Liver (tissue), 9 donors: ENCODE measurements around the gene SNN. TPM values are rescaled to one million over a fixed set of nuclear protein-coding genes. Genes with fewer than 3 reads are reported as not detected.

Source experiments
- DNase-seq: peaks from one replicate; pipeline ENCODE4 v3.0.0-alpha.2; 2017; ENCODE audit warnings: low spot score
- H3K27ac ChIP-seq, 2 donors: one replicate each; pipeline ENCODE4 v1.7.0; 2013; ENCODE audit warnings: inconsistent platforms in 2 of 2, low read length in 2 of 2, control low read depth in 1 of 2, low read depth in 1 of 2, mild to moderate bottlenecking in 1 of 2
- H3K27me3 ChIP-seq, 4 donors: one replicate each; pipeline versions ENCODE4 v1.6.1 to v1.7.0; 2013; ENCODE audit warnings: low read length in 3 of 4, inconsistent platforms in 1 of 4, mild to moderate bottlenecking in 1 of 4, moderate library complexity in 1 of 4; ENCODE audit not compliant: control insufficient read depth in 4 of 4, insufficient read depth in 4 of 4
- H3K36me3 ChIP-seq, 4 donors: one replicate each; pipeline versions ENCODE4 v1.6.1 to v1.7.0; 2013; ENCODE audit warnings: low read length in 3 of 4, mild to moderate bottlenecking in 3 of 4, low read depth in 1 of 4, moderate library complexity in 1 of 4; ENCODE audit not compliant: control insufficient read depth in 4 of 4, insufficient read depth in 3 of 4
- H3K4me1 ChIP-seq, 4 donors: one replicate each; pipeline versions ENCODE4 v1.6.1 to v1.7.0; 2013; ENCODE audit warnings: low read length in 3 of 4, mild to moderate bottlenecking in 3 of 4, moderate library complexity in 1 of 4; ENCODE audit not compliant: control insufficient read depth in 4 of 4, insufficient read depth in 4 of 4
- H3K4me3 ChIP-seq, 3 donors: one replicate each; pipeline versions ENCODE4 v1.6.1 to v1.7.0; 2013; ENCODE audit warnings: low read length in 3 of 3, control low read depth in 1 of 3, low read depth in 1 of 3, mild to moderate bottlenecking in 1 of 3
- H3K9ac ChIP-seq, 2 donors: one replicate each; pipeline ENCODE4 v1.7.0; 2013; ENCODE audit warnings: low read length in 2 of 2, mild to moderate bottlenecking in 2 of 2, moderate library complexity in 2 of 2, control low read depth in 1 of 2, low read depth in 1 of 2
- H3K9me3 ChIP-seq, 4 donors: one replicate each; pipeline versions ENCODE4 v1.6.1 to v1.7.0; 2013; ENCODE audit warnings: low read length in 3 of 4; ENCODE audit not compliant: control insufficient read depth in 4 of 4
- GABPA ChIP-seq, 2 donors: IDR thresholded peaks in 1 of 2; conservative IDR thresholded peaks in 1 of 2; 2 replicates each; pipeline ENCODE4 v1.6.1; 2016; ENCODE audit warnings: antibody characterized with exemption in 2 of 2, mild to moderate bottlenecking in 1 of 2, moderate library complexity in 1 of 2
- HNF4A ChIP-seq, 2 donors: conservative IDR thresholded peaks; 2 replicates each; pipeline ENCODE4 v1.6.1; 2016; ENCODE audit warnings: antibody characterized with exemption in 2 of 2, mild to moderate bottlenecking in 2 of 2
- JUND ChIP-seq, 2 donors: IDR thresholded peaks; 2 replicates each; pipeline ENCODE4 v1.6.1; 2016; ENCODE audit warnings: antibody characterized with exemption in 2 of 2
- WGBS: extraction: QIAGEN DNeasy Blood & Tissue Kit; methylation state at CpG from one replicate; pipeline ENCODE4 v1.1.7; 2013; 5-methylcytosine and 5-hydroxymethylcytosine counted together
- polyA plus RNA-seq, 2 donors: library from polyadenylated mRNA; stranded (reverse) in 1 of 2; unstranded in 1 of 2; fragments of 200-250 nt in 1 of 2; fragments of >200 nt in 1 of 2; fragmentation: Nextera tagmentation in 1 of 2; extraction: Ambion mirVana in 1 of 2; gene quantifications; one replicate each; pipeline versions ENCODE4 v1.2.1 to v1.2.3, GENCODE V29; 2013 to 2015
- total RNA-seq, 2 donors: library from RNA; depleted of rRNA; stranded (reverse); fragments of >200 nt; gene quantifications; one replicate each; pipeline ENCODE4 v1.2.3, GENCODE V29; 2014
- TF ChIP-seq, protein P1 (sequence below): IDR thresholded peaks from 2 replicates; pipeline ENCODE4 v1.6.1; 2016; ENCODE audit warnings: antibody characterized with exemption
- TF ChIP-seq, protein P2 (sequence below): IDR thresholded peaks from 2 replicates; pipeline ENCODE4 v1.6.1; 2016; ENCODE audit warnings: antibody characterized with exemption, mild to moderate bottlenecking
- donor health status: healthy.
- donor health status: healthy.
- donor health status: healthy.
- donor health status: healthy.
- donor health status: healthy.

The SNN gene
- total and polyA plus RNA-seq, 4 donors: 2.5 to 6.2 (median 5.3) TPM

DNA sequence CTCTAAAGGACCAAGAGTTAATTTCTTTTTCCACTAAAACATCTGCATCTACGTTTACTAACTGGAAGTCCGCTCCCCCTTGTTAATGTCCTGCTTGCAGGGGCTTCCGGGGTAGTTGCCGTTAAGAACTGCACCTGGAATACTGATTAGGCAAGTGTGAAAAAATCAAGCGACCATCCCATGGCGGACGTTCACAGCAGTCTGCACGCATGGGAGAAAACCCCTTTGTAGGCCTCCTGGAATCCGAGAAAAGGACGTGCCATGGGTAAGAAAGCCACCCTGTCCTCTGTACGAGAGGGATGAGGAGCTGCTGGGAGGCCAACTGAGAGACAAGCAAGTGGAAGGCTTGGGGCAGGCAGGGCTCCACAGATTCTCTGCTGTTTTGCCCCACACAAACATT lies 14.9 kb downstream of the SNN start:
- peaks cover 2 to 25% (median 12%) of the 10 kb centered on the region in 4 donors for H3K4me1 ChIP-seq
- no peak for DNase-seq

DNA sequence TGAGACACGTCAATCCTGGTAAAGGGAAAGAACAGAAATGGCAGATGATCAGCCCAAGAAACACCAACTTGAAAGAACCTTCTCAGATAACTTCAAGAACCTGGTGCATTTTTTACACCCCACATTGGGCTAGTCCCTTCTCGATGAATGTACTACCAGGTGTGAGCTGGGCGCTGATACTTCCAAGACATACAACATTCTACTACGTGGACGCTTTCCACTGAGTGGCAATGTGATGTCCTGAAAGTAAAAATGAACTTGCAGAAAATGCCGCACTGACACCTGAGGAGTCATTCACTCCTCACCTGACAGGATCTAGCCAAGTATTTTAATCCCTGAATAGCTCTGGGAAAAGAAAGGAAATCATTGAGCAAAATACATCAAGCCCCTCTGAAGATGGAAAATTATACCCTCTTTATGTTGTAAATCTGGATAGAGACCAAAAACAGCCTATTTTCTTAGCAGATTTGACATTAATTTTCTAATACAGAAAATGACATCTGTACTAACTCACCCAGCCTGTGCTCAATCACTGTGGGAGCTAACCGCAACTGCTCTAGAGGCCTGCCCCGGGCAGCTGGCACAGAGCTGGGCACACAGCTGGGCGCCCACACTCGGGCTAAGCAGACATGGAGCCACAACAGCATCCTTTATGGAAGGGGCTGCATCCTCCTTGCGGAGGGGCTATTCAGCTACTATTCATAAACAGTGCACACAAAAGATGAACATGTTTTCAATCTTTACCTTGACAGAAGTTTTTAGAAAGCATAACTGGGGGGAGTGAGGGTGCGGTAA lies 16.2 kb downstream of the SNN start:
- no peak overlapping the region for H3K27ac ChIP-seq
- H3K9ac ChIP-seq: no peak overlapping the region
- TF ChIP-seq, protein P1, sequence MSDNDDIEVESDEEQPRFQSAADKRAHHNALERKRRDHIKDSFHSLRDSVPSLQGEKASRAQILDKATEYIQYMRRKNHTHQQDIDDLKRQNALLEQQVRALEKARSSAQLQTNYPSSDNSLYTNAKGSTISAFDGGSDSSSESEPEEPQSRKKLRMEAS: no peak
- TF ChIP-seq, protein P2, sequence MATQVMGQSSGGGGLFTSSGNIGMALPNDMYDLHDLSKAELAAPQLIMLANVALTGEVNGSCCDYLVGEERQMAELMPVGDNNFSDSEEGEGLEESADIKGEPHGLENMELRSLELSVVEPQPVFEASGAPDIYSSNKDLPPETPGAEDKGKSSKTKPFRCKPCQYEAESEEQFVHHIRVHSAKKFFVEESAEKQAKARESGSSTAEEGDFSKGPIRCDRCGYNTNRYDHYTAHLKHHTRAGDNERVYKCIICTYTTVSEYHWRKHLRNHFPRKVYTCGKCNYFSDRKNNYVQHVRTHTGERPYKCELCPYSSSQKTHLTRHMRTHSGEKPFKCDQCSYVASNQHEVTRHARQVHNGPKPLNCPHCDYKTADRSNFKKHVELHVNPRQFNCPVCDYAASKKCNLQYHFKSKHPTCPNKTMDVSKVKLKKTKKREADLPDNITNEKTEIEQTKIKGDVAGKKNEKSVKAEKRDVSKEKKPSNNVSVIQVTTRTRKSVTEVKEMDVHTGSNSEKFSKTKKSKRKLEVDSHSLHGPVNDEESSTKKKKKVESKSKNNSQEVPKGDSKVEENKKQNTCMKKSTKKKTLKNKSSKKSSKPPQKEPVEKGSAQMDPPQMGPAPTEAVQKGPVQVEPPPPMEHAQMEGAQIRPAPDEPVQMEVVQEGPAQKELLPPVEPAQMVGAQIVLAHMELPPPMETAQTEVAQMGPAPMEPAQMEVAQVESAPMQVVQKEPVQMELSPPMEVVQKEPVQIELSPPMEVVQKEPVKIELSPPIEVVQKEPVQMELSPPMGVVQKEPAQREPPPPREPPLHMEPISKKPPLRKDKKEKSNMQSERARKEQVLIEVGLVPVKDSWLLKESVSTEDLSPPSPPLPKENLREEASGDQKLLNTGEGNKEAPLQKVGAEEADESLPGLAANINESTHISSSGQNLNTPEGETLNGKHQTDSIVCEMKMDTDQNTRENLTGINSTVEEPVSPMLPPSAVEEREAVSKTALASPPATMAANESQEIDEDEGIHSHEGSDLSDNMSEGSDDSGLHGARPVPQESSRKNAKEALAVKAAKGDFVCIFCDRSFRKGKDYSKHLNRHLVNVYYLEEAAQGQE: no peak
- no peak overlapping the region for H3K4me3 ChIP-seq
- no peaks in the 10 kb centered on the region for H3K9me3 ChIP-seq
- no peaks in the 10 kb centered on the region for H3K27me3 ChIP-seq
- H3K4me1 ChIP-seq: peaks cover 2 to 14% (median 7%) of the 10 kb centered on the region in 4 donors
- 97% methylated on average over 12 of the region's 12 CpGs for WGBS
- no peak for DNase-seq
- peaks cover 13 to 67% (median 59%) of the 10 kb centered on the region in 4 donors for H3K36me3 ChIP-seq

More for the DNA sequence above, 14.9 kb downstream of the SNN start:
- no peak overlapping the region for H3K27ac ChIP-seq
- H3K36me3 ChIP-seq: peaks cover 13 to 67% (median 64%) of the 10 kb centered on the region in 4 donors
- no peaks in the 10 kb centered on the region for H3K9me3 ChIP-seq
- H3K27me3 ChIP-seq: no peaks in the 10 kb centered on the region
- no peak for TF ChIP-seq GABPA (IDR thresholded peaks at IDR 0.05 in 1 of 2, conservative IDR thresholded peaks at IDR 0.05 in 1 of 2)
- no peak for TF ChIP-seq HNF4A (conservative IDR thresholded peaks at IDR 0.05)
- TF ChIP-seq, protein P2: no peak
- TF ChIP-seq, protein P1: no peak
- TF ChIP-seq JUND (IDR thresholded peaks at IDR 0.05): no peak
- 94% methylated on average over 11 of the region's 11 CpGs for WGBS
- no peak overlapping the region for H3K4me3 ChIP-seq
- no peak overlapping the region for H3K9ac ChIP-seq
